ENCODE data around the gene KMT2C. TPM values are rescaled to one million over a fixed set of nuclear protein-coding genes. Genes with fewer than 3 reads are reported as not detected.
"Not testable (repeated sequence)": the region's sequence is repeated elsewhere in the genome, so short reads cannot be mapped to it uniquely, and the experiment has no call there.

KMT2C gene
- total and polyA plus RNA-seq, 4 donors = 6.3 to 35.3 (median 19.3) TPM

DNA sequence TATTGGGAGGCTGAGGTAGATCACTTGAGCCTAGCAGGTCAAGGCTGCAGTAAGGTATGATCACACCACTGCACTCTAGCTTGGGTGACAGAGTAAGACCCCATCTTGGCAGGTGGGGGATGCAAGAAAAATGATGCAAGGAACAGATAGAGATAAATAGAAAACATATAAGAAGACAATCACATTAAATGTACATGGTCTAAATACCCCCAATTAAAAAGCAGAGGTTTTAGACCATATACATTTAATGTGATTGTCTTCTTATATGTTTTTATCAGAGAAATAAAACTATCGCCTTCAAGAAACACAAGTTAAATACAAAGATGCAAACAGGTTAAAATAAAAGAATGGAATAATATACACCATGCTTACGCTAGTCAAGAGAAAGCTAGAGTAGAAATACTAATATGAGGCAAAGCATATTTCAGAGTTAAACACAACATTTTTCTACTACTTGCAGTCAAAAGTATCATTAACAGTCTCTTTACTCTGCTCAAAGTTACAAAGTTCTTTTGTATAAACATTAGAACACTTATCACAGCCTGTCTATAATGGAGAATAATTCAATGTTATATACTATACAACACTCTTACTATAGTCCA, 136.2 kb downstream of the KMT2C start:
- H3K9ac ChIP-seq (ENCODE audit: low read depth in 1 of 2, low read length in 2 of 2); H3K36me3 ChIP-seq (ENCODE audit: control insufficient read depth in 4 of 4, insufficient read depth in 3 of 4, low read depth in 1 of 4, low read length in 3 of 4); H3K4me1 ChIP-seq (ENCODE audit: control insufficient read depth in 4 of 4, insufficient read depth in 4 of 4, low read length in 3 of 4); H3K27me3 ChIP-seq (ENCODE audit: control insufficient read depth in 4 of 4, insufficient read depth in 4 of 4, low read length in 3 of 4); H3K27ac ChIP-seq (ENCODE audit: low read depth in 1 of 2, low read length in 2 of 2); DNase-seq (ENCODE audit: low spot score); H3K9me3 ChIP-seq (ENCODE audit: control insufficient read depth in 4 of 4, low read length in 3 of 4); H3K4me3 ChIP-seq (ENCODE audit: low read depth in 1 of 3, low read length in 3 of 3): not testable (repeated sequence)
- WGBS = 95% methylated on average over 2 of the region's 2 CpGs

GRCh38 chr7:152292897-152293296, 142.9 kb downstream of the KMT2C start:
- DNase-seq (ENCODE audit: low spot score) = no peak
- no peaks in the 10 kb centered on the region for H3K27me3 ChIP-seq (ENCODE audit: control insufficient read depth in 4 of 4, insufficient read depth in 4 of 4, low read length in 3 of 4)
- H3K4me3 ChIP-seq (ENCODE audit: low read depth in 1 of 3, low read length in 3 of 3) = no peak overlapping the region
- H3K36me3 ChIP-seq (ENCODE audit: control insufficient read depth in 4 of 4, insufficient read depth in 3 of 4, low read depth in 1 of 4, low read length in 3 of 4) = peaks cover 0 to 3% (median under 1%) of the 10 kb centered on the region in 4 donors
- no peak overlapping the region for H3K9ac ChIP-seq (ENCODE audit: low read depth in 1 of 2, low read length in 2 of 2)
- no peak for TF ChIP-seq HNF4A (conservative IDR thresholded peaks at IDR 0.05)
- no peak for TF ChIP-seq ATF3 (IDR thresholded peaks at IDR 0.05)
- TF ChIP-seq NR2F2 (IDR thresholded peaks at IDR 0.05) = no peak
- TF ChIP-seq FOXA2 (IDR thresholded peaks at IDR 0.05) = no peak
- no peak for TF ChIP-seq FOXA1 (IDR thresholded peaks at IDR 0.05)
- no peak for TF ChIP-seq YY1 (IDR thresholded peaks at IDR 0.05)
- TF ChIP-seq SP1 (IDR thresholded peaks at IDR 0.05) = no peak
- TF ChIP-seq, protein P1, sequence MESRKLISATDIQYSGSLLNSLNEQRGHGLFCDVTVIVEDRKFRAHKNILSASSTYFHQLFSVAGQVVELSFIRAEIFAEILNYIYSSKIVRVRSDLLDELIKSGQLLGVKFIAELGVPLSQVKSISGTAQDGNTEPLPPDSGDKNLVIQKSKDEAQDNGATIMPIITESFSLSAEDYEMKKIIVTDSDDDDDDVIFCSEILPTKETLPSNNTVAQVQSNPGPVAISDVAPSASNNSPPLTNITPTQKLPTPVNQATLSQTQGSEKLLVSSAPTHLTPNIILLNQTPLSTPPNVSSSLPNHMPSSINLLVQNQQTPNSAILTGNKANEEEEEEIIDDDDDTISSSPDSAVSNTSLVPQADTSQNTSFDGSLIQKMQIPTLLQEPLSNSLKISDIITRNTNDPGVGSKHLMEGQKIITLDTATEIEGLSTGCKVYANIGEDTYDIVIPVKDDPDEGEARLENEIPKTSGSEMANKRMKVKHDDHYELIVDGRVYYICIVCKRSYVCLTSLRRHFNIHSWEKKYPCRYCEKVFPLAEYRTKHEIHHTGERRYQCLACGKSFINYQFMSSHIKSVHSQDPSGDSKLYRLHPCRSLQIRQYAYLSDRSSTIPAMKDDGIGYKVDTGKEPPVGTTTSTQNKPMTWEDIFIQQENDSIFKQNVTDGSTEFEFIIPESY (IDR thresholded peaks at IDR 0.05) = no peak
- no peak for TF ChIP-seq HNF4G (IDR thresholded peaks at IDR 0.05)
- TF ChIP-seq TAF1 (conservative IDR thresholded peaks at IDR 0.05) = no peak
- TF ChIP-seq MAX (IDR thresholded peaks at IDR 0.05) = no peak
- no peaks in the 10 kb centered on the region for H3K4me1 ChIP-seq (ENCODE audit: control insufficient read depth in 4 of 4, insufficient read depth in 4 of 4, low read length in 3 of 4)
- H3K27ac ChIP-seq (ENCODE audit: low read depth in 1 of 2, low read length in 2 of 2) = no peak overlapping the region
- WGBS = 96% methylated on average over 2 of the region's 2 CpGs
- H3K9me3 ChIP-seq (ENCODE audit: control insufficient read depth in 4 of 4, low read length in 3 of 4) = peaks cover 0 to 2% (median 0%) of the 10 kb centered on the region in 4 donors

DNA sequence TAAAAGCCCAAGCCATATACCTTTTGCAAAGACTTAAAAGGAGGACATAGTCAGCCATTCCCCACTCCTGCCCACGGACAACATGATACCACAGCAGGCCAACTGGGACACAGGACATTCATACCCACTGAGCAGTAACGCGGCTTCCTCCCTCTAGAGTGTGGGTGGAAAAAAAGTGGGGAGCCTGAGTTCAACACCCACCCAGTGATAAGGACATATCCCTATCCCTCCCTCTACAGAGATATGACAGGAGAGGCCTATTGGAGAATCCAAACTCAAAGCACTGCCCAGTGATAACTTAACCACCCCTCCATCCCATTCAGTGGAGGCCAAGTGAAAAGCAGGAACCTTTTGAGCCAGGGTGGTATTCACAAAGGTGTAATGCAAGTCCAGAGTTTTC, 148.8 kb downstream of the KMT2C start:
- WGBS = 96% methylated on average over 3 of the region's 3 CpGs
- H3K4me1 ChIP-seq (ENCODE audit: control insufficient read depth in 4 of 4, insufficient read depth in 4 of 4, low read length in 3 of 4); H3K27me3 ChIP-seq (ENCODE audit: control insufficient read depth in 4 of 4, insufficient read depth in 4 of 4, low read length in 3 of 4); H3K9ac ChIP-seq (ENCODE audit: low read depth in 1 of 2, low read length in 2 of 2); H3K36me3 ChIP-seq (ENCODE audit: control insufficient read depth in 4 of 4, insufficient read depth in 3 of 4, low read depth in 1 of 4, low read length in 3 of 4); H3K9me3 ChIP-seq (ENCODE audit: control insufficient read depth in 4 of 4, low read length in 3 of 4); H3K27ac ChIP-seq (ENCODE audit: low read depth in 1 of 2, low read length in 2 of 2); H3K4me3 ChIP-seq (ENCODE audit: low read depth in 1 of 3, low read length in 3 of 3); DNase-seq (ENCODE audit: low spot score): not testable (repeated sequence)

DNA sequence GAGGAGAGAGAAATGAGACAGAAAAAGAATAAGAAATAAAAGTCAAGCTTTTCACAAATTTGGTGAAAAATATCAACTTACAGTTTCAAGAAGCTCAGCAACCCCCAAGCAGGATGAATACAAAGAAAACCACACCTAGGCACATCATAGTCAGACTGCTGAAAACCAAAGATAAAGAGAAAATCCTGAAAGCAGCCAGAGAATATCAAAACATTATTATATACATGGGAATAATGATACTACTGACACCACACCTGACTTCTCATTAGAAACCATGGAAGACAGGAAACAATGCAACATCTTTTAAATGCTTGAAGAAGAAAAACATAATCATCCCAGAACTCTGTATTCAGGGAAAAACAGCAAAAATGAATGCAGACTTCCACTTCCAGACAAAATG, 149.6 kb downstream of the KMT2C start:
- H3K9ac ChIP-seq (ENCODE audit: low read depth in 1 of 2, low read length in 2 of 2); H3K36me3 ChIP-seq (ENCODE audit: control insufficient read depth in 4 of 4, insufficient read depth in 3 of 4, low read depth in 1 of 4, low read length in 3 of 4); H3K27ac ChIP-seq (ENCODE audit: low read depth in 1 of 2, low read length in 2 of 2); DNase-seq (ENCODE audit: low spot score); H3K4me1 ChIP-seq (ENCODE audit: control insufficient read depth in 4 of 4, insufficient read depth in 4 of 4, low read length in 3 of 4); H3K27me3 ChIP-seq (ENCODE audit: control insufficient read depth in 4 of 4, insufficient read depth in 4 of 4, low read length in 3 of 4); H3K4me3 ChIP-seq (ENCODE audit: low read depth in 1 of 3, low read length in 3 of 3); H3K9me3 ChIP-seq (ENCODE audit: control insufficient read depth in 4 of 4, low read length in 3 of 4): not testable (repeated sequence)

GRCh38 chr7:152284998-152285397, 150.8 kb downstream of the KMT2C start:
- not testable (repeated sequence) for H3K27ac ChIP-seq (ENCODE audit: low read depth in 1 of 2, low read length in 2 of 2); H3K9me3 ChIP-seq (ENCODE audit: control insufficient read depth in 4 of 4, low read length in 3 of 4); H3K27me3 ChIP-seq (ENCODE audit: control insufficient read depth in 4 of 4, insufficient read depth in 4 of 4, low read length in 3 of 4); H3K36me3 ChIP-seq (ENCODE audit: control insufficient read depth in 4 of 4, insufficient read depth in 3 of 4, low read depth in 1 of 4, low read length in 3 of 4); H3K4me1 ChIP-seq (ENCODE audit: control insufficient read depth in 4 of 4, insufficient read depth in 4 of 4, low read length in 3 of 4); H3K9ac ChIP-seq (ENCODE audit: low read depth in 1 of 2, low read length in 2 of 2); DNase-seq (ENCODE audit: low spot score); H3K4me3 ChIP-seq (ENCODE audit: low read depth in 1 of 3, low read length in 3 of 3)
- 85% methylated on average over 3 of the region's 3 CpGs for WGBS

DNA sequence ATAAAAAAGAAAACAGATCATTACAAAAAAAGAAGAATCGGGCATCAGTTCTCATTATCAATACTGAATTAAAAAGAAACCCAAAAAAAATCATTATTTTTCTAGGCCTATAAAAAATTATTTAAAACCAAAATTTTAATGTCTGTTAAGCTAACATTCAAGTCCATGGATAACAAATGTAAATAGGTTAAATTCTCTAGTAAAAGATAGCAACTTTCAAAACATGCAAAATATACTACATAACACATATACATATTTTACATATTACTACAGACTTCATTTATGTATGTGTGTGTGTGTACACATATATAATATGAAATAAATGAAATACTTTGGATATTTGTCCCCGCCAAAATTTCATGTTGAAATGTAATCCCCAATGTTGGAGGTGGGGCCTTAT, 158.1 kb downstream of the KMT2C start:
- not testable (repeated sequence) for H3K4me1 ChIP-seq (ENCODE audit: control insufficient read depth in 4 of 4, insufficient read depth in 4 of 4, low read length in 3 of 4); H3K27ac ChIP-seq (ENCODE audit: low read depth in 1 of 2, low read length in 2 of 2); H3K9ac ChIP-seq (ENCODE audit: low read depth in 1 of 2, low read length in 2 of 2); DNase-seq (ENCODE audit: low spot score); H3K27me3 ChIP-seq (ENCODE audit: control insufficient read depth in 4 of 4, insufficient read depth in 4 of 4, low read length in 3 of 4); H3K4me3 ChIP-seq (ENCODE audit: low read depth in 1 of 3, low read length in 3 of 3); H3K9me3 ChIP-seq (ENCODE audit: control insufficient read depth in 4 of 4, low read length in 3 of 4); H3K36me3 ChIP-seq (ENCODE audit: control insufficient read depth in 4 of 4, insufficient read depth in 3 of 4, low read depth in 1 of 4, low read length in 3 of 4)
- WGBS = 97% methylated on average over 2 of the region's 2 CpGs

All from liver (tissue), 9 donors.